ENCODE results near the gene KLHL40.

DNA sequence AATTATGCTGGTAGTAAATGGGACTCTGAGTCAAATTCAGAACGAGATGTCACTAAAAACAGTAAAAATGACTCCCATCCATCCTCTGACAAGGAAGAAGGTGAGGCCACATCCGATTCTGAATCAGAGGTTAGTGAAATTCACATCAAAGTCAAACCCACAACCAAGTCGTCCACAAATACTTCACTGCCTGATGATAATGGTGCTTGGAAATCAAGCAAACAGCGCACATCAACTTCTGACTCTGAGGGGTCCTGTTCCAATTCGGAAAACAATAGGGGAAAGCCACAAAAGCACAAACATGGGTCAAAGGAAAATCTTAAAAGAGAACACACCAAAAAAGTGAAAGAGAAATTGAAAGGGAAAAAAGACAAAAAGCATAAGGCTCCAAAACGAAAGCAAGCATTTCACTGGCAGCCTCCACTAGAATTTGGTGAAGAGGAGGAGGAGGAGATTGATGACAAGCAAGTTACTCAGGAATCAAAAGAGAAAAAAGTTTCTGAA, 46.9 kb upstream of the KLHL40 start:
- TF ChIP-seq, protein P1, sequence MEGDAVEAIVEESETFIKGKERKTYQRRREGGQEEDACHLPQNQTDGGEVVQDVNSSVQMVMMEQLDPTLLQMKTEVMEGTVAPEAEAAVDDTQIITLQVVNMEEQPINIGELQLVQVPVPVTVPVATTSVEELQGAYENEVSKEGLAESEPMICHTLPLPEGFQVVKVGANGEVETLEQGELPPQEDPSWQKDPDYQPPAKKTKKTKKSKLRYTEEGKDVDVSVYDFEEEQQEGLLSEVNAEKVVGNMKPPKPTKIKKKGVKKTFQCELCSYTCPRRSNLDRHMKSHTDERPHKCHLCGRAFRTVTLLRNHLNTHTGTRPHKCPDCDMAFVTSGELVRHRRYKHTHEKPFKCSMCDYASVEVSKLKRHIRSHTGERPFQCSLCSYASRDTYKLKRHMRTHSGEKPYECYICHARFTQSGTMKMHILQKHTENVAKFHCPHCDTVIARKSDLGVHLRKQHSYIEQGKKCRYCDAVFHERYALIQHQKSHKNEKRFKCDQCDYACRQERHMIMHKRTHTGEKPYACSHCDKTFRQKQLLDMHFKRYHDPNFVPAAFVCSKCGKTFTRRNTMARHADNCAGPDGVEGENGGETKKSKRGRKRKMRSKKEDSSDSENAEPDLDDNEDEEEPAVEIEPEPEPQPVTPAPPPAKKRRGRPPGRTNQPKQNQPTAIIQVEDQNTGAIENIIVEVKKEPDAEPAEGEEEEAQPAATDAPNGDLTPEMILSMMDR (IDR thresholded peaks at IDR 0.05; ENCODE audit: insufficient read depth, low read depth, low read length), result no peak
- no peak for TF ChIP-seq EZH2 (IDR thresholded peaks at IDR 0.05; ENCODE audit: insufficient read depth, low read length)
